Astrocyte (in vitro differentiated cells and primary cell): ENCODE measurements around the gene APBA2. TPM values are rescaled to one million over a fixed set of nuclear protein-coding genes. Genes with fewer than 3 reads are reported as not detected.
A peak's percentile ranks its signal among the peaks of the same experiment; 100 is the strongest.

Experiments used
- DNase-seq: peaks from one replicate; pipeline ENCODE4 v3.0.0-alpha.2; 2010; ENCODE audit warnings: low read depth
- FAIRE-seq: peaks from 2 replicates; lab custom pipeline; 2011; peaks lifted over from hg19 to GRCh38; lab: Jason Lieb, UNC
- H2AFZ ChIP-seq: 2 replicates; pipeline ENCODE4 v1.6.0; 2012; ENCODE audit warnings: low read depth, low read length, inconsistent platforms
- H3K27ac ChIP-seq: 2 replicates; pipeline ENCODE4 v1.5.1; 2011; ENCODE audit warnings: low read depth, low read length, inconsistent platforms
- H3K27me3 ChIP-seq: 2 replicates; pipeline ENCODE4 v1.6.0; 2011; ENCODE audit warnings: low read length, inconsistent platforms; ENCODE audit not compliant: insufficient read depth
- H3K36me3 ChIP-seq: 2 replicates; pipeline ENCODE4 v1.5.1; 2011; ENCODE audit warnings: low read length, inconsistent platforms; ENCODE audit not compliant: insufficient read depth
- H3K4me1 ChIP-seq: 2 replicates; pipeline ENCODE4 v1.5.1; 2011; ENCODE audit warnings: low read length, inconsistent platforms; ENCODE audit not compliant: insufficient read depth
- H3K4me2 ChIP-seq: 2 replicates; pipeline ENCODE4 v1.6.0; 2012; ENCODE audit warnings: low read length, inconsistent platforms
- H3K4me3 ChIP-seq: 2 replicates; pipeline ENCODE4 v1.5.1; 2011; ENCODE audit warnings: low read depth, mild to moderate bottlenecking, low read length, inconsistent platforms; ENCODE audit not compliant: insufficient read depth
- H3K79me2 ChIP-seq: 2 replicates; pipeline ENCODE4 v1.6.0; 2012; ENCODE audit warnings: mild to moderate bottlenecking, low read length, inconsistent platforms; ENCODE audit not compliant: insufficient read depth
- H3K9ac ChIP-seq: 2 replicates; pipeline ENCODE4 v1.6.0; 2012; ENCODE audit warnings: mild to moderate bottlenecking, low read length, inconsistent platforms
- H3K9me3 ChIP-seq: 2 replicates; pipeline ENCODE4 v1.5.1; 2012; ENCODE audit warnings: low read depth, mild to moderate bottlenecking, low read length, inconsistent platforms; ENCODE audit not compliant: insufficient read depth
- H4K20me1 ChIP-seq: 2 replicates; pipeline ENCODE4 v1.6.0; 2012; ENCODE audit warnings: low read length, inconsistent platforms; ENCODE audit not compliant: insufficient read depth
- H3K27ac Mint-ChIP-seq: one replicate; pipeline ENCODE4 v1.8.0; 2021; ENCODE audit warnings: mild to moderate bottlenecking, mixed read lengths; ENCODE audit not compliant: unreplicated experiment
- H3K27me3 Mint-ChIP-seq: one replicate; pipeline ENCODE4 v1.8.0; 2021; ENCODE audit warnings: low read depth, mixed read lengths; ENCODE audit not compliant: unreplicated experiment
- H3K36me3 Mint-ChIP-seq: one replicate; pipeline ENCODE4 v1.8.0; 2021; ENCODE audit warnings: low read depth, mixed read lengths; ENCODE audit not compliant: unreplicated experiment
- H3K4me1 Mint-ChIP-seq: one replicate; pipeline ENCODE4 v1.8.0; 2021; ENCODE audit warnings: low read depth, mixed read lengths; ENCODE audit not compliant: unreplicated experiment
- H3K4me3 Mint-ChIP-seq: one replicate; pipeline ENCODE4 v1.8.0; 2021; ENCODE audit warnings: mild to moderate bottlenecking, moderate library complexity, mixed read lengths; ENCODE audit not compliant: unreplicated experiment
- H3K9me3 Mint-ChIP-seq: one replicate; pipeline ENCODE4 v1.8.0; 2021; ENCODE audit warnings: mild to moderate bottlenecking, mixed read lengths; ENCODE audit not compliant: unreplicated experiment
- EZH2 ChIP-seq: IDR thresholded peaks from 2 replicates; pipeline ENCODE4 v1.6.1; 2012; ENCODE audit warnings: mild to moderate bottlenecking, low read length, inconsistent platforms; ENCODE audit not compliant: insufficient read depth
- total RNA-seq: library from RNA; stranded (reverse); gene quantifications from 2 replicates; pipeline ENCODE4 v1.2.1, GENCODE V29; 2021
- TF ChIP-seq, protein P1 (sequence below): IDR thresholded peaks from 2 replicates; pipeline ENCODE4 v1.5.1; 2011; ENCODE audit warnings: low read depth, mild to moderate bottlenecking, inconsistent platforms, low read length, moderate library complexity; ENCODE audit not compliant: insufficient read depth

The APBA2 gene
- total RNA-seq, 1 donor from 2014 or later = 15.2 TPM

DNA sequence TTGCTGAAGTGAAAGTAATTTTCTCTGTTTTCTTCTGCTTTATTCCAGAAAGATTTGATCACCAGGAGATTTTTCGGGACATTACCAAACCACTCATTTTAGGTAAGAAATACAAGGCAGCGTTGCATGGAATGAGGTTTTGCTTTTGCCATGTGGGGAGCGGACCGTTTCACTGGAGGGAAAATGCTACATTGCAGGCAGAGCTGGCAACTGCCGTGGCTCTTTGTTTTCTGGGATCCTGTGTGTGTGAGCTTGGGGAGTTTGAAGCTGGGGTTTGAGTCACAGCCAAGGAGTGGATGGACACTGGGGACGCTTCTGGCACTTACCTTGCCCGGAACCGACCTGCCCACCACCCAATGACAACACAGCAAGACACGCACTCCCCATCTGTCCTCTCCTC, 109.9 kb downstream of the APBA2 start:
- no peaks in the 10 kb centered on the region for H3K9me3 ChIP-seq

DNA sequence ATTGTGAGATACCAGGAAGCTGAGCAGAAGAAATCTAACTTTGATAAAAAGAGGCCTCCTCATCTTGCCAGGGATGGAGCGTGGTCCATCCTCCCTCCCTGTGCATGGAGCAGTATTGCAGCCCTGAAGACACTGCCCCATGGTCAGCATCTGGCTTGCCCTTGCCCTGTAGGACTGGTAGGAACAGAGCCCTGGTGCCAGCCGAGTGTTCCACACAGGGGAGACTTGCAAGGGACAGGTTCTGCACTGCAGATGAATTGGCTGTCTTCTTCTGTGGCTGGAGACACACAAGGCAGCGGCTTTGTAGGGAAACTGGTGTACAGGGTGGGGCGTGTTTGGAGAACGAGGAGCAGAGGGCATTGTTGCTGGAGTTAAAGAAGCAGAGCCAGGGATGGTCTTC, 110.5 kb downstream of the APBA2 start:
- Histone ChIP-seq H3K9ac (no peak overlapping the region), H3K27ac (no peak overlapping the region), H2AFZ (no peak overlapping the region), H4K20me1 (no peaks in the 10 kb centered on the region), H3K4me2 (no peak overlapping the region), H3K79me2 (no peaks in the 10 kb centered on the region), H3K9me3 (no peaks in the 10 kb centered on the region), H3K4me1 (peaks cover 8% of the 10 kb centered on the region), H3K36me3 (no peaks in the 10 kb centered on the region), H3K27me3 (peaks cover 2% of the 10 kb centered on the region), H3K4me3 (no peak overlapping the region)
- H3K9me3 Mint-ChIP-seq = no peaks in the 10 kb centered on the region
- H3K36me3 Mint-ChIP-seq = peaks cover 4% of the 10 kb centered on the region
- no peak overlapping the region for H3K4me3 Mint-ChIP-seq
- FAIRE-seq (no peak), DNase-seq (no peak)
- TF ChIP-seq, protein P1, sequence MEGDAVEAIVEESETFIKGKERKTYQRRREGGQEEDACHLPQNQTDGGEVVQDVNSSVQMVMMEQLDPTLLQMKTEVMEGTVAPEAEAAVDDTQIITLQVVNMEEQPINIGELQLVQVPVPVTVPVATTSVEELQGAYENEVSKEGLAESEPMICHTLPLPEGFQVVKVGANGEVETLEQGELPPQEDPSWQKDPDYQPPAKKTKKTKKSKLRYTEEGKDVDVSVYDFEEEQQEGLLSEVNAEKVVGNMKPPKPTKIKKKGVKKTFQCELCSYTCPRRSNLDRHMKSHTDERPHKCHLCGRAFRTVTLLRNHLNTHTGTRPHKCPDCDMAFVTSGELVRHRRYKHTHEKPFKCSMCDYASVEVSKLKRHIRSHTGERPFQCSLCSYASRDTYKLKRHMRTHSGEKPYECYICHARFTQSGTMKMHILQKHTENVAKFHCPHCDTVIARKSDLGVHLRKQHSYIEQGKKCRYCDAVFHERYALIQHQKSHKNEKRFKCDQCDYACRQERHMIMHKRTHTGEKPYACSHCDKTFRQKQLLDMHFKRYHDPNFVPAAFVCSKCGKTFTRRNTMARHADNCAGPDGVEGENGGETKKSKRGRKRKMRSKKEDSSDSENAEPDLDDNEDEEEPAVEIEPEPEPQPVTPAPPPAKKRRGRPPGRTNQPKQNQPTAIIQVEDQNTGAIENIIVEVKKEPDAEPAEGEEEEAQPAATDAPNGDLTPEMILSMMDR = no peak
- TF ChIP-seq EZH2 = no peak
- no peaks in the 10 kb centered on the region for H3K27me3 Mint-ChIP-seq
- no peak overlapping the region for H3K27ac Mint-ChIP-seq
- H3K4me1 Mint-ChIP-seq = peaks cover 12% of the 10 kb centered on the region

More for the DNA sequence above, 109.9 kb downstream of the APBA2 start:
- H3K4me1 Mint-ChIP-seq = peaks cover 12% of the 10 kb centered on the region
- Histone ChIP-seq H3K4me2 (peak overlapping the region; percentile 21), H3K9ac (no peak overlapping the region), H4K20me1 (no peaks in the 10 kb centered on the region), H3K27ac (no peak overlapping the region), H3K36me3 (no peaks in the 10 kb centered on the region), H3K4me3 (no peak overlapping the region), H2AFZ (no peak overlapping the region), H3K79me2 (no peaks in the 10 kb centered on the region), H3K4me1 (peaks cover 8% of the 10 kb centered on the region), H3K27me3 (peaks cover 2% of the 10 kb centered on the region)
- peaks cover 4% of the 10 kb centered on the region for H3K36me3 Mint-ChIP-seq
- DNase-seq (no peak), FAIRE-seq (no peak)
- no peak overlapping the region for H3K4me3 Mint-ChIP-seq
- H3K27me3 Mint-ChIP-seq = no peaks in the 10 kb centered on the region
- H3K27ac Mint-ChIP-seq = no peak overlapping the region
- H3K9me3 Mint-ChIP-seq = no peaks in the 10 kb centered on the region
- no peak for TF ChIP-seq EZH2
- TF ChIP-seq, protein P1 = no peak

DNA sequence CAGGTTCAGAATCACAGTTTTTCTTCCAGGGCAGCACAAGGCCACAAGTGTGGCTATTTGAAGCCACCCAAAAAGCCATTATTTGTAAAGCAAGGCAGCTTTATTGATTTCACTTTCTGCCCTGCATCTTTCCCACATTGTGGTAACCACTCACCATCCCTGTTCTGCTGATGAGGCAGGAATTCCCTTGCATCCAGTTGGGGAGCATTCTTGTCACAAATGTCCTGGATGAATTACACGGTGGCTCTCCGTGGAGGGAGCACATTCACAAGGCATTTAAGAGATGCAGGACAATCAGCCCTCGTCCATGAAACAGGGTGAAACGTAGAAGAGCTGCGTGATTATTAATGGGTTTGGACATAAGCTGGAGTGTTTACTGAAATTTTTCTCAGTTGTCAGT, 111.2 kb downstream of the APBA2 start:
- Histone ChIP-seq H3K4me2 (no peak overlapping the region), H3K79me2 (no peaks in the 10 kb centered on the region), H3K27ac (no peak overlapping the region), H3K36me3 (no peaks in the 10 kb centered on the region), H2AFZ (no peak overlapping the region), H3K4me3 (no peak overlapping the region), H4K20me1 (no peaks in the 10 kb centered on the region), H3K27me3 (peaks cover 2% of the 10 kb centered on the region), H3K9ac (no peak overlapping the region), H3K9me3 (no peaks in the 10 kb centered on the region), H3K4me1 (peaks cover 8% of the 10 kb centered on the region)
- peaks cover 12% of the 10 kb centered on the region for H3K4me1 Mint-ChIP-seq
- no peak for FAIRE-seq
- H3K9me3 Mint-ChIP-seq = no peaks in the 10 kb centered on the region
- DNase-seq = no peak
- no peak overlapping the region for H3K4me3 Mint-ChIP-seq
- TF ChIP-seq, protein P1 = no peak
- no peak for TF ChIP-seq EZH2
- H3K36me3 Mint-ChIP-seq = peaks cover 6% of the 10 kb centered on the region
- no peak overlapping the region for H3K27ac Mint-ChIP-seq
- no peaks in the 10 kb centered on the region for H3K27me3 Mint-ChIP-seq
